Memory B cell (primary cell): Measurements from ENCODE around the gene FTO.

Source experiments
- ATAC-seq: fragments of 150-1000 bp; cut with Tn5 transposase; 2 replicates; pipeline ENCODE4 v1.10.0; 2021; ENCODE audit warnings: low read depth, mild to moderate bottlenecking, moderate library complexity
- DNase-seq, 2 donors: peaks; one replicate each; pipeline ENCODE4 v3.0.0; 2022; ENCODE audit warnings: low spot score in 2 of 2
- H3K27ac Mint-ChIP-seq: one replicate; pipeline ENCODE4 v1.8.0; 2022; ENCODE audit warnings: mild to moderate bottlenecking, moderate library complexity, mixed read lengths
- H3K27me3 Mint-ChIP-seq: one replicate; pipeline ENCODE4 v1.8.0; 2022; ENCODE audit warnings: mixed read lengths
- H3K36me3 Mint-ChIP-seq: one replicate; pipeline ENCODE4 v1.8.0; 2022; ENCODE audit warnings: mild to moderate bottlenecking, mixed read lengths
- H3K4me1 Mint-ChIP-seq: one replicate; pipeline ENCODE4 v1.8.0; 2022; ENCODE audit warnings: mixed read lengths
- H3K4me3 Mint-ChIP-seq: one replicate; pipeline ENCODE4 v1.8.0; 2022; ENCODE audit warnings: mild to moderate bottlenecking, moderate library complexity, mixed read lengths
- H3K9me3 Mint-ChIP-seq: one replicate; pipeline ENCODE4 v1.8.0; 2022; ENCODE audit warnings: mixed read lengths

Gene FTO

GRCh38 chr16:54007504-54007903 is 303.5 kb downstream of the FTO start:
- ATAC-seq (no peak), DNase-seq (no peak)
- Mint-ChIP-seq H3K27me3 (no peaks in the 10 kb centered on the region), H3K4me1 (no peaks in the 10 kb centered on the region), H3K27ac (no peak overlapping the region), H3K4me3 (no peak overlapping the region), H3K9me3 (peaks cover 3% of the 10 kb centered on the region), H3K36me3 (peaks cover 35% of the 10 kb centered on the region)

GRCh38 chr16:54009464-54010176 is 305.7 kb downstream of the FTO start:
- peaks cover 46% of the 10 kb centered on the region for H3K36me3 Mint-ChIP-seq
- H3K27me3 Mint-ChIP-seq: no peaks in the 10 kb centered on the region
- no peak overlapping the region for H3K4me3 Mint-ChIP-seq
- no peak for ATAC-seq
- H3K27ac Mint-ChIP-seq: no peak overlapping the region
- no peaks in the 10 kb centered on the region for H3K4me1 Mint-ChIP-seq
- H3K9me3 Mint-ChIP-seq: peaks cover 3% of the 10 kb centered on the region
- no peak for DNase-seq

GRCh38 chr16:54015147-54015546 is 311.2 kb downstream of the FTO start:
- H3K4me1 Mint-ChIP-seq: no peaks in the 10 kb centered on the region
- no peak overlapping the region for H3K4me3 Mint-ChIP-seq
- ATAC-seq (no peak), DNase-seq (no peak)
- H3K36me3 Mint-ChIP-seq: peaks cover 47% of the 10 kb centered on the region
- H3K27me3 Mint-ChIP-seq: no peaks in the 10 kb centered on the region
- H3K9me3 Mint-ChIP-seq: peaks cover 10% of the 10 kb centered on the region
- H3K27ac Mint-ChIP-seq: no peak overlapping the region

- H3K4me3 Mint-ChIP-seq: no peak overlapping the region
- no peak for DNase-seq
- H3K36me3 Mint-ChIP-seq: peaks cover 38% of the 10 kb centered on the region
These were observed 318.4 kb downstream of the FTO start for GRCh38 chr16:54022362-54022761.

GRCh38 chr16:54026456-54026855 is 322.5 kb downstream of the FTO start:
- Mint-ChIP-seq H3K36me3 (peaks cover 31% of the 10 kb centered on the region), H3K27me3 (no peaks in the 10 kb centered on the region), H3K4me3 (no peak overlapping the region), H3K4me1 (no peaks in the 10 kb centered on the region), H3K9me3 (peaks cover 3% of the 10 kb centered on the region), H3K27ac (no peak overlapping the region)
- no peak for DNase-seq
- ATAC-seq: no peak

More at GRCh38 chr16:54022362-54022761, 318.4 kb downstream of the FTO start:
- peaks cover 5% of the 10 kb centered on the region for H3K9me3 Mint-ChIP-seq
- ATAC-seq: no peak
- no peaks in the 10 kb centered on the region for H3K27me3 Mint-ChIP-seq
- H3K27ac Mint-ChIP-seq: no peak overlapping the region
- H3K4me1 Mint-ChIP-seq: no peaks in the 10 kb centered on the region

GRCh38 chr16:54027062-54027461 is 323.1 kb downstream of the FTO start:
- Mint-ChIP-seq H3K27ac (no peak overlapping the region), H3K4me3 (no peak overlapping the region), H3K4me1 (no peaks in the 10 kb centered on the region), H3K9me3 (peaks cover 2% of the 10 kb centered on the region), H3K27me3 (no peaks in the 10 kb centered on the region), H3K36me3 (peaks cover 34% of the 10 kb centered on the region)
- DNase-seq: no peak
- no peak for ATAC-seq

GRCh38 chr16:54027558-54027957 is 323.6 kb downstream of the FTO start:
- H3K4me3 Mint-ChIP-seq: no peak overlapping the region
- no peak for DNase-seq

GRCh38 chr16:54027995-54028394 is 324.0 kb downstream of the FTO start:
- H3K36me3 Mint-ChIP-seq: peaks cover 35% of the 10 kb centered on the region
- no peak overlapping the region for H3K27ac Mint-ChIP-seq
- peaks cover 2% of the 10 kb centered on the region for H3K9me3 Mint-ChIP-seq
- ATAC-seq: no peak
- no peaks in the 10 kb centered on the region for H3K4me1 Mint-ChIP-seq
- no peaks in the 10 kb centered on the region for H3K27me3 Mint-ChIP-seq
- no peak for DNase-seq
- no peak overlapping the region for H3K4me3 Mint-ChIP-seq

More at GRCh38 chr16:54027558-54027957, 323.6 kb downstream of the FTO start:
- Mint-ChIP-seq H3K27ac (no peak overlapping the region), H3K4me1 (no peaks in the 10 kb centered on the region), H3K27me3 (no peaks in the 10 kb centered on the region), H3K36me3 (peaks cover 35% of the 10 kb centered on the region), H3K9me3 (peaks cover 2% of the 10 kb centered on the region)
- ATAC-seq: no peak

- no peaks in the 10 kb centered on the region for H3K4me1 Mint-ChIP-seq
- peaks cover 30% of the 10 kb centered on the region for H3K36me3 Mint-ChIP-seq
- H3K4me3 Mint-ChIP-seq: no peak overlapping the region
- no peaks in the 10 kb centered on the region for H3K27me3 Mint-ChIP-seq
- H3K27ac Mint-ChIP-seq: no peak overlapping the region
- H3K9me3 Mint-ChIP-seq: peaks cover 2% of the 10 kb centered on the region
- ATAC-seq (no peak), DNase-seq (no peak)
These were observed 326.5 kb downstream of the FTO start for GRCh38 chr16:54030451-54030850.

GRCh38 chr16:54031107-54031760 is 327.3 kb downstream of the FTO start:
- Mint-ChIP-seq H3K4me1 (no peaks in the 10 kb centered on the region), H3K9me3 (peaks cover 2% of the 10 kb centered on the region), H3K36me3 (peaks cover 30% of the 10 kb centered on the region), H3K27me3 (no peaks in the 10 kb centered on the region), H3K27ac (no peak overlapping the region), H3K4me3 (no peak overlapping the region)
- no peak for DNase-seq
- no peak for ATAC-seq

GRCh38 chr16:54033747-54034146 is 329.8 kb downstream of the FTO start:
- DNase-seq: no peak
- H3K4me3 Mint-ChIP-seq: no peak overlapping the region
- no peak for ATAC-seq
- no peaks in the 10 kb centered on the region for H3K4me1 Mint-ChIP-seq
- H3K27ac Mint-ChIP-seq: no peak overlapping the region
- no peaks in the 10 kb centered on the region for H3K9me3 Mint-ChIP-seq
- H3K27me3 Mint-ChIP-seq: no peaks in the 10 kb centered on the region
- H3K36me3 Mint-ChIP-seq: peaks cover 24% of the 10 kb centered on the region

- Mint-ChIP-seq H3K4me1 (no peaks in the 10 kb centered on the region), H3K4me3 (no peak overlapping the region), H3K36me3 (peaks cover 24% of the 10 kb centered on the region), H3K27me3 (no peaks in the 10 kb centered on the region), H3K9me3 (no peaks in the 10 kb centered on the region), H3K27ac (no peak overlapping the region)
- DNase-seq: no peak
- ATAC-seq: no peak
These were observed 330.7 kb downstream of the FTO start for GRCh38 chr16:54034684-54035083.

- no peaks in the 10 kb centered on the region for H3K27me3 Mint-ChIP-seq
- H3K4me3 Mint-ChIP-seq: no peak overlapping the region
- ATAC-seq (no peak), DNase-seq (no peak)
- no peaks in the 10 kb centered on the region for H3K4me1 Mint-ChIP-seq
- peaks cover 25% of the 10 kb centered on the region for H3K36me3 Mint-ChIP-seq
- H3K27ac Mint-ChIP-seq: no peak overlapping the region
- H3K9me3 Mint-ChIP-seq: peaks cover 3% of the 10 kb centered on the region
These were observed 336.5 kb downstream of the FTO start for GRCh38 chr16:54040480-54040879.

GRCh38 chr16:54040975-54041374 is 337.0 kb downstream of the FTO start:
- H3K27me3 Mint-ChIP-seq: no peaks in the 10 kb centered on the region
- no peak for ATAC-seq
- H3K9me3 Mint-ChIP-seq: peaks cover 3% of the 10 kb centered on the region
- no peak for DNase-seq
- H3K27ac Mint-ChIP-seq: no peak overlapping the region
- H3K36me3 Mint-ChIP-seq: peaks cover 25% of the 10 kb centered on the region
- H3K4me1 Mint-ChIP-seq: no peaks in the 10 kb centered on the region
- H3K4me3 Mint-ChIP-seq: no peak overlapping the region
